ENCODE data around the gene ALDH3A2. TPM values are rescaled to one million over a fixed set of nuclear protein-coding genes. Genes with fewer than 3 reads are reported as not detected.

ALDH3A2 gene
- total RNA-seq, 1 donor from 2014 or later = 36.9 TPM

DNA sequence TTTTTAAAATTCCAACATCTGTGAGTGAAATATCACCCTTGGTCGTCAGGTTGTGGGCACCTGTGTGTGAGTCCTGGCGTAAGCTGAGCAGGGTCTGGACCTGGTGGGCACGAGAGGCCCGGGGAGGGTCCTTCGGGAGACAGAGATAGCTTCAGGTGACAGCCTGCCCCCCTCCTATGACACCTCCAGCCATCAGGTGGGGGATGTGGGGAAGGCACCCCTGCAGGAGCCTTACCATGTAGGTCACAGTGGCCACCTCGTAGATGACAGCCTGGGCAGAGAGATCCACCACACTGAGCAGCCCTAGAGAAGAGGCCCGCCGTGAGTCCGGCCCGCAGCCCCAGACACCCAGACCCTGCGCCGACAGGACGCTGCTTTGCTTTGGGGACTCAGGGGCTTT lies 56.6 kb downstream of the ALDH3A2 start:
- H3K4me1 Mint-ChIP-seq (ENCODE audit: low read depth) = no peaks in the 10 kb centered on the region
- no peak overlapping the region for H3K27ac Mint-ChIP-seq
- no peaks in the 10 kb centered on the region for H3K36me3 Mint-ChIP-seq (ENCODE audit: low read depth)
- H3K27me3 Mint-ChIP-seq (ENCODE audit: low read depth) = no peaks in the 10 kb centered on the region
- intact Hi-C loops (cut with micrococcal nuclease) = no loop called here
- no peak overlapping the region for H3K4me3 Mint-ChIP-seq (ENCODE audit: low read depth)
- H3K9me3 Mint-ChIP-seq = no peaks in the 10 kb centered on the region
- no peak for DNase-seq (ENCODE audit: low spot score)

DNA sequence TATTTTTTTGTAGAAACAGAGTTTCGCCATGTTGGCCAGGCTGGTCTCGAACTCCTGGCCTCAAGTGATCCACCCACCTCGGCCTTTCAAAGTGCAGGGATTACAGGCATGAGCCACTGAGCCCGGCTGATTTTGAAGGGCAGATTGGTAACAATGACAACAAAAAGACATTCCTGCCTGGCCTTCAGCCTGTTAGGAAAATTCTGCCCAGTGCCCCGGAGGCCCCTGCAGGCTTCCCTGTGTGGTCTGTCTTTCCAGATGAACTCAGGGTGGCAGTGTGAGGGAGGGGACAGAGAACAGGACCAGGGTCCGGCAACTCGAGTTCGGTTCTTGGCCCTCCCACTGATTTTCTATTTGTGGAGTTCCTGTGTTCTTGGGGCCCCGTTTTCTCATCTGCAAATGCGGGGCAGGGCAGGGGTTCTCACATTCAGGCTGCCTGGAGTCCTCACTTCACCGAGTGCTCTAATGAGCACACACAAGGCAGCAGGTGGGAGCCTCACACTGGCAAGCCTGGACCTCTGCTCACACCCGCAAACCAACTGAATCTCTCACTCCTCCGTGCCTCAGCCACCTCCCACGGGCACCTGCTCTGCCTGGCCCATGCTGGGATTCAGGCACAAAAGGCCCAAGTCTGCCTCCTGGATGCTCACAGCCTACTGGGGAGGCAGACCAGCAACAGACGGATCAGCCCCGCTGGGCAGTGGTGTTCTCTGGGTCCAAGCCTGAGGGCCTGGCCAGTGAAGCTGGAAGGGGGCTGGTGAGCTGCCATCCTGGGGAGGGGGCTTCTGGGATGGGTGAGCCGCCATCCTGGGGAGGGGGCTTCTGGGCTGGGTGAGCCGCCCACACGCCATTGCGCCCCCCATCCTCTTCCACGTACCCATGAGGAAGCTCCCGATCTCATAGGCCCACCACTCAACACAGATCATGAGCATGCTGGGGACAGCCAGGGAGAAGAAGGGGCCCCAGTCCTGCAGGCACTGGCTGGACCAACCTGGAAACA lies 57.5 kb downstream of the ALDH3A2 start:
- no peak overlapping the region for H3K27ac Mint-ChIP-seq
- no peaks in the 10 kb centered on the region for H3K9me3 Mint-ChIP-seq
- no peaks in the 10 kb centered on the region for H3K36me3 Mint-ChIP-seq (ENCODE audit: low read depth)
- H3K4me1 Mint-ChIP-seq (ENCODE audit: low read depth) = no peaks in the 10 kb centered on the region
- intact Hi-C loops (cut with micrococcal nuclease) = no loop called here
- no peaks in the 10 kb centered on the region for H3K27me3 Mint-ChIP-seq (ENCODE audit: low read depth)
- no peak for DNase-seq (ENCODE audit: low spot score)
- H3K4me3 Mint-ChIP-seq (ENCODE audit: low read depth) = no peak overlapping the region

DNA sequence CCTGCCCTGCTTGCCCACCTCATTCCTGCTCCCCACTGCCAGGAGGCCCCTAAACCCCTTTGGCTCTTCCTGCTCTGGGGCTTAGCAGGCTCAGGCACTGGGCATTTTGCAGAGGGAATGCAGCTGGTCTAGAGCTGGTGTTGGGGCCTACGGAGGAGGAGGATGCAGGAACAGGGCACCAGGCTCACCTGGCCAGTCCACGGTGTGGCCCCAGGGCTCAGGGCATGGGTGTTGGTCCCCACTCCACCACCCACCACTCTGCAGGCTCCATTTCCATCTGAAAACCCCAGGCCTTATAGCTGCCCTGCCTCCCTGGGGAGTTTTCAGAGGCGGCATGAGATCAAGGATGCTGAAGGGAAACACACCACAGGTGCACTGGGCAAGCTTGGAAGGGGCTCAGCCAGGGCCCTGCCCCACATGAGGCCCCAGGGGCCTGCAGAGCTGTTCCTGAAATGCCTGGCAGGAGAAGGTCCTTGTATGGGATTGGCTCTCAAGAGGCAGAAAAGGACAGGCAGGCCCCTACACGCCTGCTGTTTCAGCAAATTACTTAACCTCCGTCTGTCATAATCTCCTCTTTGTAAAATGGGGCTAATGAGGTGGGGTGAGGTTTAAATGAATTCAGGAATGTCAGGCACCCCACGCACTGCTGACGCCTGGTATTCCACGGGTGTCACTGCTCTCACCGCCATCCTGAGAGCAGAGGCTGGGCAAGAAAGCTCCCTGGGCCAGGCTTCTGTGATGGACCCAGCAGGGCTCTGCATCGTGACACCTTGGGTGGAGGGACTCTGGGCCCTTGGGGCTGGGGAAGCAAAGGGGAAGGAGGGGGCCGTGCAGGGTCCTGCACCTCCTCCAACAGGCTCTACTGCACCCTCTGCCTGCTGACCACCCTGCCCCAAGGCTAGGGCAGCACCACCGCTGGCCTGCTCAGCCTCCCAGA lies 58.5 kb downstream of the ALDH3A2 start:
- no peak for DNase-seq (ENCODE audit: low spot score)
- Mint-ChIP-seq H3K4me1 (ENCODE audit: low read depth) (no peaks in the 10 kb centered on the region), H3K9me3 (no peaks in the 10 kb centered on the region), H3K27me3 (ENCODE audit: low read depth) (no peaks in the 10 kb centered on the region), H3K4me3 (ENCODE audit: low read depth) (no peak overlapping the region), H3K27ac (no peak overlapping the region), H3K36me3 (ENCODE audit: low read depth) (no peaks in the 10 kb centered on the region)
- intact Hi-C loops (cut with micrococcal nuclease) = no loop called here

DNA sequence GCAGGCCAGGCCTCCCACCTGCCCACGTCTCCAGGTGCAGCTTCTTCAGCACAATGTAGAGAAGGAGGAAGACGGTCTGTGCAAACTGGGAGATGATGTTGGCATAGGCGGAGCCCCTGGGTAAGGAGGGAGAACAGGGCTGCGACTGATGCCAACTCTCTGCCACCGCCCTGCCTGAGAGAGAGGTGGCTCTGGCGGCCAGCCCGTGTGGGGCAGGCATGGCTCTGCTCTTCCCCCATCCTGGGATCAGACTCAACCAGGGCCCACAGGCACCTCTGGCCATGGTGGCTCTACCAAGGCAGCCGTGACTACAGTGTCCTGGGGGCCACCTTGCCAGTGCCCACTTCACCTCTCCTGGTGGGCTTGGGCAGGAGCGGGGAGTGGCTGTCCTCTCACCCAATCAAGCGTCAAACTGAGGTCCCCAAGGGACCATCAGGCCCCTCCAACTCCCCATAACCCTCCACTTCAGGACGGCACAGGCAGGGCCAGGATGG lies 59.2 kb downstream of the ALDH3A2 start:
- H3K27ac Mint-ChIP-seq = no peak overlapping the region
- H3K9me3 Mint-ChIP-seq = no peaks in the 10 kb centered on the region
- intact Hi-C loops (cut with micrococcal nuclease) = no loop called here
- no peak overlapping the region for H3K4me3 Mint-ChIP-seq (ENCODE audit: low read depth)
- no peaks in the 10 kb centered on the region for H3K4me1 Mint-ChIP-seq (ENCODE audit: low read depth)
- DNase-seq (ENCODE audit: low spot score) = no peak
- no peaks in the 10 kb centered on the region for H3K27me3 Mint-ChIP-seq (ENCODE audit: low read depth)
- H3K36me3 Mint-ChIP-seq (ENCODE audit: low read depth) = no peaks in the 10 kb centered on the region

DNA sequence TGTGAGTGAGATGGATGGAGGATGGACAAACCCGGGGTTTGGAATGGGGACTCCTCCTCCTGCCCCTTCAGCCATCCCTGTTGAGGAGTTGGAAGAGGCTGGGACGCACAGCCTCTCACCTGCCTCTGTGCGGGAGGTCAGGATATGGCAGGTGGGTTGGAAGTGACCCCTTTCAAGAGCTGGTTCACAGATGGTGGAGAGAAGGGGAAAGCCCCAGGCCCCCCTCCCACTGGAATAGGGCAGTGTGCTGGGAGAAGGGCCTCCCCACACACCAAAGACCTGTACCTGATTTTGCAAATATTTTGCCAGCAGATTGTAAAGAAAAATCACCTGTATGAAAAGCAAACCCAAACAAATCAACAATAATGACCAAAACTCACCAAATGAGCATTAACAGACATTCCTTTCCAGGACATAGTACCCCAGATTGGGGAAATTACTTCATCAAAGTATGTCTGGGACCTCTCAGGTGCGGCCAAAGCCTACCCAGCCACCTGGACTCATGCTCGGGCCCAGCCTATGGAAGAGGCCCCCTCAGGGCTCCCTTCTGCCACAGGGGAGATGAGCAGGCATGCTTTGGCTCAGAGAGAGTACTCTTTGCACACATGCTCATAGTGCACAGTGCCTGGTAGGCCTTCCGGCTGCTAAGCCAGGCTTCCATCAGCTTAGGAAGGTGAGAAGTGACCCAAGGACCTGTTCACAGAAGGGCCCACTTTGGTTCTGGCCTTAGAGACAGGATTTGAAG lies 60.1 kb downstream of the ALDH3A2 start:
- intact Hi-C loops (cut with micrococcal nuclease) = no loop called here
- DNase-seq (ENCODE audit: low spot score) = no peak
- Mint-ChIP-seq H3K27ac (no peak overlapping the region), H3K36me3 (ENCODE audit: low read depth) (no peaks in the 10 kb centered on the region), H3K4me1 (ENCODE audit: low read depth) (no peaks in the 10 kb centered on the region), H3K27me3 (ENCODE audit: low read depth) (no peaks in the 10 kb centered on the region), H3K9me3 (no peaks in the 10 kb centered on the region), H3K4me3 (ENCODE audit: low read depth) (no peak overlapping the region)

DNA sequence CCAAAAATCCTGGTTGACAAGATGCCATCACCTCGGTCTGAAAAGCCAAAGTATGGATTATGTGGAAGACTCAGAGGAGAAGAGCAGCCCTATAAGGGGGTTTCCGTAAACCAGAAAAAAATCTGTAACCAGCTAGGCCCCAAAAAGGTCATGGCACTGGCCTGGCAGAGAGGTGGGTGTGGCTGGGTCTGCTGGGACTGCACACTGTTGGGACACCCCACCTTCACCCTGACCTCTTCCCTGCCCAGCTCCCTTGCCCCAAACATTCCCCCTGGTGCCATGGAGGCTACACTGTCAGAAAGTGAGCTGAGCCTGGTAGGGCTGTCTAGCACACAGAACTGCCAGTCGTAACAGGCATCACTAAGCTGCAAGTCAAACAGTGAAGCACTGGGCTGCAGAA lies 61.3 kb downstream of the ALDH3A2 start:
- H3K4me1 Mint-ChIP-seq (ENCODE audit: low read depth) = no peaks in the 10 kb centered on the region
- H3K27ac Mint-ChIP-seq = no peak overlapping the region
- no peaks in the 10 kb centered on the region for H3K27me3 Mint-ChIP-seq (ENCODE audit: low read depth)
- H3K36me3 Mint-ChIP-seq (ENCODE audit: low read depth) = no peaks in the 10 kb centered on the region
- no peak overlapping the region for H3K4me3 Mint-ChIP-seq (ENCODE audit: low read depth)
- no peak for DNase-seq (ENCODE audit: low spot score)
- H3K9me3 Mint-ChIP-seq = no peaks in the 10 kb centered on the region
- intact Hi-C loops (cut with micrococcal nuclease) = no loop called here

DNA sequence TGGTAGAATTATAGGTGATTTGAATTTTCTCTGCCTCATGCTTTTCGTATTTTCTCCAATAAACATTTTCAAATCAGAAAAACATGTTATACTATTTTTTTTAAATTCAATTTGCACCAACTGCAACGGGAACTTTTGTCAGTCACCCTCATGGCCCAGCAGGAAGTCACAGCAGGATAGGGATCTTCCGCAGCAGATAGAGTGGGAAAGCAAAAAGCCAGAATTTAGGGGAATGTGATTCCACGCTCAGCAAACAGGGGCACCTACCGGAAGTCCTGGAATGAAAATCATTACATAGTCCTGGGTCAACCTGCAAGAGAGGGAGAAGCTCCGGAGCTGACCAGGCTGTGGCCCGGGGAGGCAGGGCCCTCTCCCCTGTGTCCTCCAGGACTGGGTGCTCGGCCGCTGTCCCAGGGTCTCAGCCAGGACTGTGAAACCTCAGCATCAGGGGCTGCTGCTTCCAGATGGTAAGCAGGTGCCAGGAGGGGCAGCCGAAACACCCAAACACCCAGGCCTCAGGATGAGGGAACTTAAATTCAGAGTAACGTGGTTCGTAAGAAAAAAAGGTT lies 64.0 kb downstream of the ALDH3A2 start:
- no peak for DNase-seq (ENCODE audit: low spot score)
- H3K36me3 Mint-ChIP-seq (ENCODE audit: low read depth) = no peaks in the 10 kb centered on the region
- no peaks in the 10 kb centered on the region for H3K9me3 Mint-ChIP-seq
- intact Hi-C loops (cut with micrococcal nuclease) = no loop called here
- H3K4me3 Mint-ChIP-seq (ENCODE audit: low read depth) = no peak overlapping the region
- H3K27ac Mint-ChIP-seq = no peak overlapping the region
- no peaks in the 10 kb centered on the region for H3K4me1 Mint-ChIP-seq (ENCODE audit: low read depth)
- no peaks in the 10 kb centered on the region for H3K27me3 Mint-ChIP-seq (ENCODE audit: low read depth)

DNA sequence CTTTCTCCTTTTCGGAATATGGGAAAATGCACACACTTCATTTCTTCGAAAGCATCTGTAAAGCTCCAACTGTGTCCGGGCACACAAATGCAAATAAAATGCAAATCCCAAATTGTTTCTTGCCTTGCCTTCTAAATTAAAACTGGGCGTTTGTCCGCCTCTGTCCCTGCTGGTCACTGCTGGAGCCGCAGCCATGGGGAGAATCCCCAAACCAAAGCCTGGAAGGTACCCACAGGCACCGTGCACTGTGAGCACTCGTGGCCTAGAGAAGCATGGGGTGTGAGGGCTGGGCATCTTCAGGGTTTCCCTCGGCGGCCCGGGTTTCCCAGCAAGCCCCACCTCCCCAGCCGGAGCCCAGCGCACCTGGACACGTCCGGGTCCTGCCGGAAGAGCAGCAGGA lies 64.9 kb downstream of the ALDH3A2 start:
- intact Hi-C loops (cut with micrococcal nuclease) = no loop called here
- Mint-ChIP-seq H3K27ac (no peak overlapping the region), H3K27me3 (ENCODE audit: low read depth) (no peaks in the 10 kb centered on the region), H3K36me3 (ENCODE audit: low read depth) (no peaks in the 10 kb centered on the region), H3K9me3 (no peaks in the 10 kb centered on the region), H3K4me3 (ENCODE audit: low read depth) (no peak overlapping the region), H3K4me1 (ENCODE audit: low read depth) (no peaks in the 10 kb centered on the region)
- DNase-seq (ENCODE audit: low spot score) = no peak

DNA sequence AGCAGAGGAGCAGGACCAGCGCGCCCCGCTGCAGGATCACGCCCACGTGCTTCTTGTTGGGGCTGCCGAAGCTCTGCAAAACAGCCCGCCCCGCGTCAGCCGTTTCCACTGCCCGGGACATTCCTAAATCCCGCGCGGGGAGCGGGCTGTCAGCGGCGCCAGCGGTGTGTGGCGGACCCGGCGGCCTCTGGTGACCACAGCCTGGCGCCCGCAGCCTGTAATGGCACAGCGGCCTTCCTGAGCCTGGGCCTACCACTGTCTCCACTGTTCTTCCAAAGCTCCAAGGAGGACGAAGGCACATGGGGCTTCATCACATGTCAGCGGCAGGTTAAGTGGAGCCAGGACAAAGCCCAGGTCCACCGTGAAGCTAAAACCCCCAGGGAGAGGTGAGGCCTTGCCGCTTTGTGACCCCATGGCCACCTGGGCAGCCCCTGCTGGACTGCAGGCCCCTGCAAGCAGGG lies 65.4 kb downstream of the ALDH3A2 start:
- Mint-ChIP-seq H3K4me3 (ENCODE audit: low read depth) (no peak overlapping the region), H3K4me1 (ENCODE audit: low read depth) (no peaks in the 10 kb centered on the region), H3K36me3 (ENCODE audit: low read depth) (no peaks in the 10 kb centered on the region), H3K27me3 (ENCODE audit: low read depth) (no peaks in the 10 kb centered on the region), H3K9me3 (no peaks in the 10 kb centered on the region), H3K27ac (no peak overlapping the region)
- no peak for DNase-seq (ENCODE audit: low spot score)
- intact Hi-C loops (cut with micrococcal nuclease) = no loop called here

DNA sequence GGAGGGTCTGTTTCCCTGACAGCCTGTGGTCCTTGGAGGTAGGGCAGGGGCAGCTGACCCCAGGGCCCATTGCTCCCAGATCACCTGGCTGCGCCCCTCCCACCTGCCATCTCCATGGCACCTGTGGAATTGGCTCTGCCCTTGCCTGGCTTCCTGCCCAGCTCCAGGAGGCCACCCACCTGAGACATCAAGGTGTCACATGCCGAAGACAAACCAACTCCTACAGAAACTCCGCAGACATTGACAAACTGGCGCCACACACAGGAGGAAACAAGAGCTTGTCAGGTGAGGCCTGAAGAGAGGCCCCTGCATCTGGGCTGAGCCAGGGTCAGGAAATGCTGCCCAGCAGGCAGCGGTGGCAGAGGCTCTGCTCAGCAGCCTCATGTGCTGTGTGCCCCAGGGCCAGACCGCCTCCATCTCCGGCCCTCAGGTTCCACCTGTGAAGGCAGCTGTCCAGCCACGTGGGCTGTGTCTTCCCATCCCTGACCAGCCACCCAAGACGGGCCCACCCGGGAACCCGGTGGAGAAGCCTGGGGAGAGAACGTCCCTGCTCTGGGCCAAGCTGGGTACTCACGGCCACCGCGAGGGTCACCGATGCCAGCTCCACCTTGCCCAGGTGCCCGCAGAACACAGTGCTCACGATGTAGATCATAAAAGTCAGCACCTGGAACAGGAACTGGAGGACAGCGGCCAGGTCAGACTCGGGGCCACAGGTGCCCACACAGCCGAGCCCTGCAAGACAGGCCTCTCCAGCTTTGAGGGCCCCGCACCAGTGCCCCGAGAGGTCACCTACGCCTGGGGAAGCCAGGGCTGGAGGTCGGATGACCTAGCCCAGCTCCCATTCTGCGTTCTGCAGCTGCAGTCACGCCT lies 66.2 kb downstream of the ALDH3A2 start:
- no peak overlapping the region for H3K27ac Mint-ChIP-seq
- no peak overlapping the region for H3K4me3 Mint-ChIP-seq (ENCODE audit: low read depth)
- no peaks in the 10 kb centered on the region for H3K4me1 Mint-ChIP-seq (ENCODE audit: low read depth)
- H3K9me3 Mint-ChIP-seq = no peaks in the 10 kb centered on the region
- DNase-seq (ENCODE audit: low spot score) = no peak
- H3K36me3 Mint-ChIP-seq (ENCODE audit: low read depth) = no peaks in the 10 kb centered on the region
- no peaks in the 10 kb centered on the region for H3K27me3 Mint-ChIP-seq (ENCODE audit: low read depth)
- intact Hi-C loops (cut with micrococcal nuclease) = no loop called here

DNA sequence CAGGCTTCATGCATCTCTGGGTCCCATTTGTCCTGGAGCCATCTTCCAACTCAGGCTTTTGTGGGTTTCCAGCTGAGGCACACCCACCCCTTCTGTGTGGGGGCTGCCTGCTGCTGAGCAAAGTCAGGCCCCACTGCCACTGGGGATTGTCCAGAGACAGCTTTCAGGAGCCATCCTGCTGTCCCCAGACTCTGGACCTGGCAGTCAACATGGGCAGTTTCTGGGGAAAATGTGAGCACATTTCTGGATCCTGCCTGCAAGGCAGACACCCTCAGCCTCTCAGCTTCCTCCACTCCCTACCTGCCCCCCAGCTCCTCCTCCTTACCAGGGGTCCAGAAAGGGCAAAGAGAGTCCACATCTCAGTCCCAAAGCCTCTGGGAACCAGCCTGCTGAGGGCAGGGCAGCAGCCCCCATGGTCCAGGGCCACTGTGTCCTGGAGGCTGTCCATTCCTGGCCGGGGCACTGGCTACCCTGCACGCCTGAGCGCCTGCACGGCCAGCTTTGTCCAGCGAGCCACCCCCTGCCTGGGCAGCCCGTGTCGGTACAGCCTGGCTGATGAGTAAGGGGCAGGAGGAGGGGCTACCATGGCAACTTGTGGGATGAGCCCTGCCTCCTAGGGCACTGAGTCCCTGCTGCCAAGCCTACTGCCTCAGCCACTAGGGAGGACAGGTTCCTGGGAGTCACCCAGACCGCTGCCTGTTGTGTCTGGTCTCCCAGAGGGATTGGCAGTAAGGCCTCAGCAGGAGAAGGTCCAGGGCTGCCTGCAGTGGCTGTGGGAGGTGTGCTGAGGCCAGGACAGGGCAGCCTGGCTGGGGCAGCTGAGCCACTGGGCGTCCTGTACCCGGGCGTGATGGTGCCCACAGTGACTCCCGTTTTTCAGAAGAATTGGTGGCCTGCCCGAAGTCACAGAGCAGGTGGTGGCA lies 67.8 kb downstream of the ALDH3A2 start, which contains the start of gene SLC47A2:
SLC47A2 (minus strand) TSS at position 477 of the 923 bp plus-strand sequence; CDS start at position 448, 29 bp downstream.
- H3K36me3 Mint-ChIP-seq (ENCODE audit: low read depth) = no peaks in the 10 kb centered on the region
- H3K4me1 Mint-ChIP-seq (ENCODE audit: low read depth) = no peaks in the 10 kb centered on the region
- H3K4me3 Mint-ChIP-seq (ENCODE audit: low read depth) = no peak within 1 kb of the TSS
- intact Hi-C loops (cut with micrococcal nuclease) = no loop called here
- H3K9me3 Mint-ChIP-seq = no peaks in the 10 kb centered on the region
- H3K27me3 Mint-ChIP-seq (ENCODE audit: low read depth) = no peaks in the 10 kb centered on the region
- no peak within 1 kb of the TSS for H3K27ac Mint-ChIP-seq
- no peak for DNase-seq (ENCODE audit: low spot score)
